Naive thymus-derived CD4-positive, alpha-beta T cell (primary cell): Measurements from ENCODE around the gene TBCEL. TPM values are rescaled to one million over a fixed set of nuclear protein-coding genes. Genes with fewer than 3 reads are reported as not detected.

ENCODE experiments used
- ATAC-seq: fragments of 150-1000 bp; cut with Tn5 transposase; 2 replicates; pipeline ENCODE4 v1.10.0; 2021; ENCODE audit warnings: mild to moderate bottlenecking, moderate library complexity
- CTCF ChIA-PET: fragments of 350-600 bp; sonication (Branson Sonifier 250); formaldehyde crosslinking; loops from one replicate; lab custom pipeline; 2021; ENCODE audit warnings: antibody characterized with exemption; lab: Charles Lee
- POLR2A ChIA-PET: fragments of 350-600 bp; sonication (Branson Sonifier 250); formaldehyde crosslinking; loops from one replicate; lab custom pipeline; 2021; ENCODE audit warnings: antibody characterized with exemption, inconsistent platforms; lab: Charles Lee
- DNase-seq, 9 donors: peaks; one replicate each; pipeline versions ENCODE4 v3.0.0 to v3.0.0-alpha.2; 2020 to 2022; ENCODE audit warnings: mixed read lengths in 1 of 9
- H3K27ac ChIP-seq: one replicate; pipeline ENCODE4 v1.7.0; 2013; ENCODE audit warnings: mild to moderate bottlenecking, low read depth, low read length, moderate library complexity
- H3K27me3 ChIP-seq, 2 donors: one replicate each; pipeline ENCODE4 v1.7.0; 2013; ENCODE audit warnings: low read length in 2 of 2, mild to moderate bottlenecking in 2 of 2, moderate library complexity in 2 of 2; ENCODE audit not compliant: control insufficient read depth in 2 of 2, insufficient read depth in 2 of 2
- H3K36me3 ChIP-seq, 3 experiments: 1 replicate in 2 of 3; 2 replicates in 1 of 3; pipeline ENCODE4 v1.7.0; 2013; ENCODE audit warnings: low read length in 3 of 3, mild to moderate bottlenecking in 3 of 3, moderate library complexity in 1 of 3; ENCODE audit not compliant: insufficient read depth in 3 of 3, control insufficient read depth in 2 of 3
- H3K4me1 ChIP-seq, 2 donors: one replicate each; pipeline ENCODE4 v1.7.0; 2013; ENCODE audit warnings: low read length in 2 of 2, mild to moderate bottlenecking in 2 of 2, moderate library complexity in 1 of 2; ENCODE audit not compliant: control insufficient read depth in 2 of 2, insufficient read depth in 2 of 2
- H3K4me3 ChIP-seq: 2 replicates; pipeline ENCODE4 v1.7.0; 2013; ENCODE audit warnings: mild to moderate bottlenecking, low read length
- H3K9me3 ChIP-seq, 3 experiments: 1 replicate in 2 of 3; 2 replicates in 1 of 3; pipeline ENCODE4 v1.7.0; 2013; ENCODE audit warnings: low read length in 3 of 3; ENCODE audit not compliant: control insufficient read depth in 2 of 3
- H3K27ac Mint-ChIP-seq, 9 donors: one replicate each; pipeline ENCODE4 v1.8.0; 2020 to 2022; ENCODE audit warnings: mixed read lengths in 9 of 9, mild to moderate bottlenecking in 8 of 9, moderate library complexity in 5 of 9, inconsistent platforms in 2 of 9
- H3K27me3 Mint-ChIP-seq, 5 donors: one replicate each; pipeline ENCODE4 v1.8.0; 2021 to 2022; ENCODE audit warnings: mixed read lengths in 5 of 5, mild to moderate bottlenecking in 1 of 5
- H3K36me3 Mint-ChIP-seq, 5 donors: one replicate each; pipeline ENCODE4 v1.8.0; 2020 to 2022; ENCODE audit warnings: mixed read lengths in 5 of 5, mild to moderate bottlenecking in 3 of 5, inconsistent platforms in 1 of 5
- H3K4me1 Mint-ChIP-seq, 7 donors: one replicate each; pipeline ENCODE4 v1.8.0; 2020 to 2022; ENCODE audit warnings: mixed read lengths in 7 of 7, mild to moderate bottlenecking in 3 of 7, inconsistent platforms in 1 of 7
- H3K4me3 Mint-ChIP-seq, 10 donors: one replicate each; pipeline ENCODE4 v1.8.0; 2020 to 2022; ENCODE audit warnings: mild to moderate bottlenecking in 10 of 10, mixed read lengths in 10 of 10, moderate library complexity in 6 of 10, inconsistent platforms in 2 of 10
- H3K9me3 Mint-ChIP-seq, 11 donors: one replicate each; pipeline ENCODE4 v1.8.0; 2020 to 2022; ENCODE audit warnings: mixed read lengths in 11 of 11, mild to moderate bottlenecking in 4 of 11, inconsistent platforms in 1 of 11, moderate library complexity in 1 of 11
- intact Hi-C, 2 donors: fragments of 100-400 bp; cut with micrococcal nuclease; formaldehyde crosslinking; loops; one replicate each; pipeline ENCODE4 v1.15.1; 2023
- polyA plus RNA-seq, 2 donors: library from polyadenylated mRNA; unstranded; fragments of 300-500 nt; fragmentation: Illumina TruSeq; gene quantifications; one replicate each; pipeline ENCODE4 v1.2.3, GENCODE V29; 2021
- total RNA-seq, 6 experiments: library from RNA in 5 of 6; stranded (reverse) in 5 of 6; gene quantifications; 1 replicate in 5 of 6; 2 replicates in 1 of 6; pipeline ENCODE4 v1.2.3 and lab custom pipeline; 2021 to 2026

TBCEL gene
- total and polyA plus RNA-seq, 7 experiments from 2014 or later = 3.2 to 30.0 (median 21.8) TPM

DNA sequence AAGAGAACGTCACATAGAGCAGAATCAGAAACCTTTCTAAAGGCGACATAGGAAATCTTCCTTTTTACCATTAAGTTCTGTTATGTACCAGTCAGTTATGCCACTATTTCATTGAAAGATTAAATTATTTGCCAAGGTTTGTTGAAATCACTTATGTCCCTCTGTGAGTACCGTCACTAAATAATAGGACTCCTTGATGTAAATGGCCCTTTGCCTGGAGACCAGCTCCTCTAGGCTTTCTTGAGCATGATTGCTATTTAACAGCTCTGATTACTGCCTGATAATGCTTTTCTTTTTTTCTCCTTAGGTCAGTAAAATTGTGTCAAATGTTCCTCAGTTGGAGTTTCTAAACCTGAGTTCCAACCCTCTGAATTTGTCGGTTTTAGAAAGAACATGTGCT lies 29.3 kb downstream of the TBCEL start:
- H3K27me3 Mint-ChIP-seq = no peaks in the 10 kb centered on the region
- Histone ChIP-seq H3K27me3 (no peaks in the 10 kb centered on the region), H3K4me1 (no peaks in the 10 kb centered on the region), H3K27ac (no peak overlapping the region), H3K36me3 (peaks cover 0 to 51% (median 10%) of the 10 kb centered on the region in 3 experiments), H3K9me3 (no peaks in the 10 kb centered on the region), H3K4me3 (no peak overlapping the region)
- H3K9me3 Mint-ChIP-seq = no peaks in the 10 kb centered on the region
- H3K4me1 Mint-ChIP-seq = no peaks in the 10 kb centered on the region
- intact Hi-C loops = no loop called here
- no peak overlapping the region for H3K27ac Mint-ChIP-seq
- ChIA-PET CTCF (no interaction called here), POLR2A (no interaction called here)
- H3K4me3 Mint-ChIP-seq = no peak overlapping the region
- peaks cover 22 to 71% (median 42%) of the 10 kb centered on the region in 5 donors for H3K36me3 Mint-ChIP-seq
- ATAC-seq (no peak), DNase-seq (no peak)

GRCh38 chr11:121054266-121054665 lies 30.4 kb downstream of the TBCEL start:
- peaks cover 0 to 48% (median 10%) of the 10 kb centered on the region in 3 experiments for H3K36me3 ChIP-seq
- CTCF ChIA-PET = no interaction called here
- no peak overlapping the region for H3K4me3 Mint-ChIP-seq
- no peaks in the 10 kb centered on the region for H3K4me1 ChIP-seq
- no peak overlapping the region for H3K4me3 ChIP-seq
- POLR2A ChIA-PET = no interaction called here
- no peaks in the 10 kb centered on the region for H3K27me3 ChIP-seq
- no peak for DNase-seq
- no peak for ATAC-seq
- H3K9me3 Mint-ChIP-seq = no peaks in the 10 kb centered on the region
- peak overlapping the region in 1 of 9 donors; percentile 1 for H3K27ac Mint-ChIP-seq
- intact Hi-C loops = no loop called here
- no peak overlapping the region for H3K27ac ChIP-seq
- no peaks in the 10 kb centered on the region for H3K27me3 Mint-ChIP-seq
- peaks cover 20 to 70% (median 36%) of the 10 kb centered on the region in 5 donors for H3K36me3 Mint-ChIP-seq
- H3K9me3 ChIP-seq = no peaks in the 10 kb centered on the region
- peaks cover 0 to 4% (median 0%) of the 10 kb centered on the region in 7 donors for H3K4me1 Mint-ChIP-seq

DNA sequence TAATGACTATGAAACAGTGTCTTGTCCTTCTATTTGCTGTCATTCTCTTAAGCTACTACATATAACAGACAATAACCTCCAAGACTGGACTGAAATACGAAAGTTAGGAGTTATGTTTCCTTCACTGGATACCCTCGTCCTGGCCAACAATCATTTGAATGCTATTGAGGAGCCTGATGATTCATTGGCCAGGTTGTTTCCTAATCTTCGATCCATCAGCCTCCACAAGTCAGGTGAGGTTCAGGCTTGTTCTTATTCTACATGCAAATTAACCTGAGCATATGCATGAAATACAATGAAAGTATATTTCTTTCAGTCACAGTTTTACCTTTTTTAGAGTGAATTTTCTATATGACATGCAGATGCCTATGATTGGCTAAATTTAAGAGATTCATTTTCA lies 31.2 kb downstream of the TBCEL start:
- intact Hi-C loops = no loop called here
- no peak for ATAC-seq
- no peak overlapping the region for H3K27ac ChIP-seq
- H3K4me3 ChIP-seq = no peak overlapping the region
- Mint-ChIP-seq H3K36me3 (peaks cover 21 to 67% (median 39%) of the 10 kb centered on the region in 5 donors), H3K4me1 (peaks cover 0 to 6% (median 0%) of the 10 kb centered on the region in 7 donors), H3K27me3 (no peaks in the 10 kb centered on the region), H3K4me3 (no peak overlapping the region), H3K27ac (no peak overlapping the region), H3K9me3 (no peaks in the 10 kb centered on the region)
- H3K4me1 ChIP-seq = no peaks in the 10 kb centered on the region
- ChIA-PET CTCF (no interaction called here), POLR2A (no interaction called here)
- H3K27me3 ChIP-seq = no peaks in the 10 kb centered on the region
- no peak for DNase-seq
- peaks cover 0 to 43% (median 10%) of the 10 kb centered on the region in 3 experiments for H3K36me3 ChIP-seq
- H3K9me3 ChIP-seq = no peaks in the 10 kb centered on the region

GRCh38 chr11:121057922-121058321 lies 34.0 kb downstream of the TBCEL start:
- Histone ChIP-seq H3K4me3 (no peak overlapping the region), H3K9me3 (no peaks in the 10 kb centered on the region), H3K4me1 (no peaks in the 10 kb centered on the region), H3K27me3 (no peaks in the 10 kb centered on the region), H3K36me3 (peaks cover 0 to 49% (median 9%) of the 10 kb centered on the region in 3 experiments), H3K27ac (no peak overlapping the region)
- H3K27ac Mint-ChIP-seq = no peak overlapping the region
- CTCF ChIA-PET = no interaction called here
- DNase-seq (no peak), ATAC-seq (no peak)
- H3K9me3 Mint-ChIP-seq = no peaks in the 10 kb centered on the region
- intact Hi-C loops = no loop called here
- H3K36me3 Mint-ChIP-seq = peaks cover 19 to 72% (median 42%) of the 10 kb centered on the region in 5 donors
- peaks cover 0 to 8% (median 0%) of the 10 kb centered on the region in 7 donors for H3K4me1 Mint-ChIP-seq
- POLR2A ChIA-PET = no interaction called here
- no peaks in the 10 kb centered on the region for H3K27me3 Mint-ChIP-seq
- H3K4me3 Mint-ChIP-seq = no peak overlapping the region

DNA sequence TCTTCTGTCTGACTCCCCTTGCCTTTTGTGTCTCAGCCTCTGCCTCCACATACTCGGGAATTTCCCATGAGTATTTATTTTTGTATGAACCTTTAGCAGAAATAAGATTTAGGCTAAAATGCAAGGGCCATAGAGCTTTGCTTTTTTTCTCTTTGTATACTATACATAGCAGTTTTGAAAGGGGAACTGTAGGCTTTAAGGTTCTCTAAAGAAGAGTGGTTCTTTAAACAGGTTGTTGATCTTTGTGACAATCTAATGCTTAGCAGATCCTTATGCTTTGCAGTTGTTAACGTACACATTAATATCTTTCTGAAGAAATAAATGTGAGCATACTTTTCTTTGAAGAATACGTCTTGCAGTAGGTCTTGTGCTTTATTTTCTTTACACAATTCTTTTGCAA lies 35.0 kb downstream of the TBCEL start:
- peaks cover 13 to 73% (median 35%) of the 10 kb centered on the region in 5 donors for H3K36me3 Mint-ChIP-seq
- CTCF ChIA-PET = no interaction called here

GRCh38 chr11:121059605-121060004 lies 35.7 kb downstream of the TBCEL start:
- H3K4me3 Mint-ChIP-seq = no peak overlapping the region
- peaks cover 0 to 8% (median 0%) of the 10 kb centered on the region in 7 donors for H3K4me1 Mint-ChIP-seq
- H3K27me3 Mint-ChIP-seq = no peaks in the 10 kb centered on the region
- Histone ChIP-seq H3K4me1 (no peaks in the 10 kb centered on the region), H3K36me3 (peaks cover 0 to 36% (median 0%) of the 10 kb centered on the region in 3 experiments), H3K9me3 (no peaks in the 10 kb centered on the region), H3K4me3 (no peak overlapping the region), H3K27ac (no peak overlapping the region), H3K27me3 (no peaks in the 10 kb centered on the region)
- H3K27ac Mint-ChIP-seq = no peak overlapping the region
- CTCF ChIA-PET = no interaction called here
- POLR2A ChIA-PET = no interaction called here
- DNase-seq = no peak
- H3K9me3 Mint-ChIP-seq = no peaks in the 10 kb centered on the region
- peaks cover 9 to 67% (median 29%) of the 10 kb centered on the region in 5 donors for H3K36me3 Mint-ChIP-seq
- intact Hi-C loops = no loop called here
- ATAC-seq = peak; percentile 40

More for the DNA sequence above, 35.0 kb downstream of the TBCEL start:
- Histone ChIP-seq H3K36me3 (peaks cover 0 to 41% (median 0%) of the 10 kb centered on the region in 3 experiments), H3K9me3 (no peaks in the 10 kb centered on the region), H3K27ac (no peak overlapping the region), H3K27me3 (no peaks in the 10 kb centered on the region), H3K4me1 (no peaks in the 10 kb centered on the region), H3K4me3 (no peak overlapping the region)
- Mint-ChIP-seq H3K27me3 (no peaks in the 10 kb centered on the region), H3K27ac (no peak overlapping the region), H3K4me1 (peaks cover 0 to 8% (median 0%) of the 10 kb centered on the region in 7 donors), H3K4me3 (no peak overlapping the region), H3K9me3 (no peaks in the 10 kb centered on the region)
- DNase-seq (no peak), ATAC-seq (no peak)
- intact Hi-C loops = no loop called here
- POLR2A ChIA-PET = no interaction called here

DNA sequence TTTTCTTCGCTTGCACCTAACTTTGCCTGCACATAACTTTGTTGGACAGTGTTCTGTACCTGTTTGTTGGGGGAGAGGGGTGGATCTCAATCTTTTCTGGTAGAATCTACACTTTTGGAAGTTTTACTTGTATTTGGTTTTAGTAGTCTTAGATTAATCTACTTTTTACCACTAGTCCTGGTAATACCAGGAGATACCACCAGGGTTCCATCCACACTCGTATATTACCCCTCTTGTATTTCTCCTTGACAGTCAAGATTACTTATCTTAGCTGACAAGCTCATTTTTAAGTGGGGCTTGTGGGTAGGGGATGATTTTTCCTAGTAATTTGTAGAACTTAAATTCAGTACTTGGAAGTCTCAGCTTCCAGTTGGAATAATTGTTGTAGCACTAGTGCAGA lies 39.8 kb downstream of the TBCEL start:
- H3K36me3 Mint-ChIP-seq = peaks cover 6 to 64% (median 34%) of the 10 kb centered on the region in 5 donors
- DNase-seq (peak in 2 of 9 donors; percentile 6), ATAC-seq (no peak)
- H3K4me1 ChIP-seq = no peaks in the 10 kb centered on the region
- H3K36me3 ChIP-seq = peaks cover 0 to 19% (median 0%) of the 10 kb centered on the region in 3 experiments
- H3K4me3 ChIP-seq = no peak overlapping the region
- no peak overlapping the region for H3K4me3 Mint-ChIP-seq
- H3K27me3 ChIP-seq = no peaks in the 10 kb centered on the region
- H3K9me3 Mint-ChIP-seq = peaks cover 0 to 2% (median 0%) of the 10 kb centered on the region in 11 donors
- H3K27ac Mint-ChIP-seq = no peak overlapping the region
- CTCF ChIA-PET = no interaction called here
- POLR2A ChIA-PET = no interaction called here
- no peaks in the 10 kb centered on the region for H3K9me3 ChIP-seq
- no peaks in the 10 kb centered on the region for H3K27me3 Mint-ChIP-seq
- H3K4me1 Mint-ChIP-seq = peaks cover 0 to 11% (median 0%) of the 10 kb centered on the region in 7 donors
- intact Hi-C loops = no loop called here
- no peak overlapping the region for H3K27ac ChIP-seq
